HG02973 (cell line): ENCODE results near the gene WNK1.

Experiments used
- ATAC-seq: cut with Tn5 transposase; IDR thresholded peaks from one replicate; pipeline ENCODE4 v1.9.1; 2021; ENCODE audit warnings: moderate library complexity; ENCODE audit not compliant: unreplicated experiment

Gene WNK1

DNA sequence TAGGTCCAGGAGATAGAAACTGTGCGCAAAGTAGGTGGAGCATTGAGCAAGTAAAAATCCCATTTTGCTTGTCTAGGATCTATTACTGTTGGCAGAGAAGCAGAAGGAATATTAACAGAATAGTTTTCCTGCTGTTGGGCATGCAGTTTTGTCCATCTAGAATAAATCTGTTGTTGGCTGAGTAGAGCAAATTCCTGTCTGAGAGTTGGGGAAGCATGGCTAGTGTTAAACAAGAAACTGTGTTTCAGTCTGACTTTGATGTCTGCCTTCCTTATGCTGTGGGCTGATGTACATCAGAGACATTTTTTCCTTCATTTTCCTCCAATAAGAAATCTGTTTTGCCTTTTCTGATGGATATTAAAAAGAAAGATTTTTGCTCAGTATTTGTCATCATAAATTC lies 99.0 kb downstream of the WNK1 start:
- no peak for ATAC-seq

DNA sequence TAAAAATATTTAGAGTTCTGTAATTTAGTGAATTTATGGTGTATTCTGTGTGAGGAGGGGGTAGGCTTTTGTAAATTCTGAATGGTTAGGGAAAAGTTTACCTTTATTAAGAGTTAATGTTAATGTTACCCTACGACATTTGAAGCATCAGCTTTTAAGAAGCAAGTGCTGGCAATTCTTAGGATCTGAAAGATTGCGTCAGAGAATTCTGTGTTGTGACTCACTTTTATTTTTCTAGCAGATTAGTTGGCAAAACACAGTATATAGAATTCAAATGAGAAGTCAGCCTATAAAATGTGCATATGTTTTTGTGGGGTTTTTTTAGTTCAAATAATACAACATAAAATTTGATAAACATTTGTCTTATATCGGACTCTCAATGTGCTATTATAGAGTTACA lies 99.5 kb downstream of the WNK1 start:
- no peak for ATAC-seq

DNA sequence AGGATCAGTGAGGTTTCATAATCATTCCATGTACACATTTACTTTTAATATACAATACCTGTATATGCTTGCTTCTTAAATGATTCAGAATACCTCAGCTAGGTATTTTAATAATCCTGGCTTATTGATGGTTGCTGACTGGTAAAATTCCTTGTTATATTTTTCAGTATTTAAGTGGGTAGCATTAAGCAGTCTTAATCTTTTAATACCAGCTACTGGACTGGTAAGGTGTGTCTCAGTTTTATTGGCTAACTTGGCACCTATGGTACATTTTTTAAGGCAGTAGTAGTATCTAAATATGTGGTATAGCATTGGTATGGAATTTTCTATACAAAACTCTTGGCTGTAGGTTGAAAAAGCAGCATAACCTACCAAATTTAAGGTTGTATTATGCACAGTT lies 100.5 kb downstream of the WNK1 start:
- no peak for ATAC-seq

DNA sequence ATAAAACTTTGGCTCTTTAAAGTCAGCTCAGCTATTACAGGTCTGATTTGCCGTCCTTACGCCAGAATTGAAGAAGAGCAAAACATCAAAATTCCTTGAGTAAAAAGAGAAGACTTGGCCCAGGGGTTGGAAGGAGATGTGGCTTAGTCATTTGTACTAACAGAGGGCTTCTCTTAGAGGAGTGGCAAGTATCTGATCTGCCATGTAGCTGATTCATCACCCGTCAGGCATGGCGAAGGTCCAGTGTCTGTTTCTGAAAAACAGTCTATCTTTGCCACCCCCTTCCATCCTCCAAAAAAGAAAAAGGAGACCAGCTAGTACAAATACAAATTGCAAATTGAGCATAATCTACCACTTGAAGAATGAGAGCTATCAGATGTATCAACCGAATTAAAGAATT lies 105.2 kb downstream of the WNK1 start:
- no peak for ATAC-seq

DNA sequence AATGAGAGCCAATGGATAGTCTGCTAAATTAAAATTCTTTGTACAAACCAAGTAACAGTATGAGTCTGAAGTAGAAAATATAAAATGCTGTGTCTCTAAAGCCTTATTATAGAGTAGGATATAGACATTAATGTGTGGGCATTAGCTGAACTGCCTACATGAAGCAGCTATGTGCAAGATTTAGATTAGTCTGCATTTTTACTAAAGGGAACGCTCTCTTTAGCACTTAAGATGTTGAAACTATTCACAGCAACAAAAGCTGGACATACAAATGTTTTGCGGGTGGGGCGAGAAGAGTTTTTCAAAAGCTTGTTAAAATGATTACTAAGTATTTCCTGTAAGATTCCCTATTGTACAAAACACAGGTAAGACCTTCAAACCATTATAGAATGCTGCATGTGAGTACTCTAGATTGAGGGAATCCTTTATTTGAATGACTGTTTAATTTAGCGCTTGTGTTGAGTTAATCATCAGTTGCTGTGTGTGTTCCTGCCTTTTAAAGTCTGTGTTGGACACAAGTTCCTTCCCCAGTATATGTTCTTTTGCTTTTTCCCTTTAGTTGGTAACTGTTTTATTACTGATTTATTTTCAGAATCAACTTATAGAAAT lies 110.0 kb downstream of the WNK1 start:
- ATAC-seq: no peak

DNA sequence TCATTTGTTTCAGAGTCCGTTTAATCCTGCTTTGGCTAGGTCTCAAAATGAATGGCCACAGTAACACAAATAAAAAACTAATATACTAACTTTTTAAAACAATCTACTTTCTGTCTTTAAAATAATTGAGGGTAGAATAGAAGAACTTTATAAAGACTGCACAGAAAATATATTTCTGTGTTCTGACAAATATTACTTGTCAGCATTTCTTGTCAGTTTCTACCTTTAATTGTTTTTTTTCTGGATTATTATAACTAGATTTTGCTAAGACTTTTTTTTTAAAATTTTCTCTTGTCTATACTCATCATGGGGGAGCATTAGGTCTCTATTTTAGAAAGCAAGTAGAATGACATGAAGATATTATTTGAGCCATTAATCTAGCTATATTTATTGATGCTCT lies 110.9 kb downstream of the WNK1 start:
- ATAC-seq: no peak

DNA sequence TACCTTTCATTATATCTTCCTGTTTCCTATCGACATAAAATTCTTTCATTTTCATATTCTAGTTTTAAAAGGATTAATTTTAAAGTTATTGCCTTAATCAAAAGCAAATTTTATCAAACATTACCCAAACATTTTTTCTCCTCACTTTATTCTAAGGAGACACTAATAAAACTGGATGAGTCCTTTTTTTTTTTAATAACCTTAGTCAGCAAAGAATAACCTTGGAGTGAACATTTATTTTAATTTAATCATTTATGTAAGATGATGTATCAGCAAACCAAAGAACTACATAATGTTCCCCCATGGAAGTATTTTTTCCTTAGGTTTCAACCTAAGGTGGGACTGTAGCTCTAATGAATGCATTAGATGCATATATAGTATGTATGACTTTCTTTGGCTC lies 113.2 kb downstream of the WNK1 start:
- ATAC-seq: no peak

DNA sequence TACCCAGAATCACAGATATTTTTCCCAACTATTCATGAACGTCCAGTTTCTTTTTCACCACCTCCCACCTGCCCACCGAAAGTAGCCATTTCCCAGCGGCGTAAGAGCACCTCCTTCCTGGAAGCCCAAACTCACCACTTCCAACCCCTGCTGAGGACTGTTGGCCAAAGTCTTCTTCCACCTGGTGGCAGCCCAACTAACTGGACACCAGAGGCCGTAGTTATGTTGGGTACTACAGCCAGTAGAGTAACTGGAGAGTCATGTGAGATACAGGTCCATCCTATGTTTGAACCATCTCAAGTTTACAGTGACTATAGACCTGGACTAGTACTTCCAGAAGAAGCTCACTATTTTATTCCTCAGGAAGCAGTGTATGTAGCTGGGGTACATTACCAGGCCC lies 115.5 kb downstream of the WNK1 start:
- no peak for ATAC-seq

DNA sequence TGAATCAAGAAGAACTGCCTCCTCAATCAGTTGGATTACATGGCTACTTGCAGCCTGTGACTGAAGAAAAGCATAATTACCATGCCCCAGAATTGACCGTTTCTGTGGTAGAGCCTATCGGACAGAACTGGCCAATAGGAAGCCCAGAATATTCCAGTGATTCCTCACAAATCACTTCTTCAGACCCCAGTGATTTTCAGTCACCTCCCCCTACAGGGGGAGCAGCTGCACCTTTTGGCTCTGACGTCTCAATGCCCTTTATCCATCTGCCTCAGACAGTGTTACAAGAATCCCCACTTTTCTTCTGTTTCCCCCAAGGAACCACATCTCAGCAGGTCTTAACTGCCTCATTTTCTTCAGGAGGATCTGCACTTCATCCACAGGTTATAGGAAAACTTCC lies 116.3 kb downstream of the WNK1 start:
- no peak for ATAC-seq

DNA sequence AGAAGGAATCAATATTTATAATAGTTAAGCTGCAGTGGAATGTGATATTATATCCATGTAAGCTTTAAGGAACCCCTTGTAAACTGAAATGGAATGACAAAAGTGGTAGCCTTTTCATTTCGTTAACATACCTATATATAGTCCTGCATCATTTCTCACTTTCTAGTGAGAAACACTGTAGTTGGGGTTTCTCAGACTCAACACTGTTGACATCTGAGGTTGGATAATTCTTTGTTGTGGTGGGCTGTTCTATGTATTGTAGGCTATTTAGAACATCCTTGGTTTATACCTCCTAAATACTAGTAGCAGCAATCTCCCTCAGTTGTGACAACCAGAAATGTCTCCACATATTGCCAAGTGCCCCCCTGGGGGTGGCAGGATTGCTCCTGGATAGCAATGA lies 118.0 kb downstream of the WNK1 start:
- ATAC-seq: no peak

DNA sequence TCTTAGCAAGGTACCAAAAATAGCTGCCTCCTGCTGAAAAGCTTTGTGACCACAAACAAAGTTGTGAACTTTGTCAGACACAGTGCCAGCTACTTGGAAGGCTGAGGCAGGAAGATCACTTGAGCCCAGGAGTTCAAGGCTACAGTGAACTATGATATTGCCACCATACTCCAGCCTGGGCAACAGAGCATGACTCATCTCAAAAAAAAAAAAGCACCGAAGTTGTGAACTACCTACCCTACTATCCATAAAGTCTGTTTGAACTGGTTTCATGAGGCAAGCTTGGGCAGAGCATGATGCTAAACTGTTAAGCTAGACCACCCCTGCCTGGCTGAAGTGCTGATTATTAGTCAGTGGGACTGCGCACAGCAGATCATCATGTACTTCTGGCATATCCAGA lies 121.6 kb downstream of the WNK1 start:
- ATAC-seq: no peak

DNA sequence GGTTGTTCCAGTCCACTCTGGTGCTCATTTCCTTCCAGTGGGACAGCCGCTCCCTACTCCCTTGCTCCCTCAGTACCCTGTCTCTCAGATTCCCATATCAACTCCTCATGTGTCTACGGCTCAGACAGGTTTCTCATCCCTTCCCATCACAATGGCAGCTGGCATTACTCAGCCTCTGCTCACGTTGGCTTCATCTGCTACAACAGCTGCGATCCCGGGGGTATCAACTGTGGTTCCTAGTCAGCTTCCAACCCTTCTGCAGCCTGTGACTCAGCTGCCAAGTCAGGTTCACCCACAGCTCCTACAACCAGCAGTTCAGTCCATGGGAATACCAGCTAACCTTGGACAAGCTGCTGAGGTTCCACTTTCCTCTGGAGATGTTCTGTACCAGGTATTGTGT lies 127.3 kb downstream of the WNK1 start:
- no peak for ATAC-seq

DNA sequence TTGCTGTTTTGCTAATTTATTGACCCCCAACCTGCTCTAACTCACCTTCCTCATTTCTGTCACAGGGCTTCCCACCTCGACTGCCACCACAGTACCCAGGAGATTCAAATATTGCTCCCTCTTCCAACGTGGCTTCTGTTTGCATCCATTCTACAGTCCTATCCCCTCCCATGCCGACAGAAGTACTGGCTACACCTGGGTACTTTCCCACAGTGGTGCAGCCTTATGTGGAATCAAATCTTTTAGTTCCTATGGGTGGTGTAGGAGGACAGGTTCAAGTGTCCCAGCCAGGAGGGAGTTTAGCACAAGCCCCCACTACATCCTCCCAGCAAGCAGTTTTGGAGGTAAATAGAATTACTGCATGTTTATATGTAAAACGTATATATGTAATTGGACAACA lies 128.3 kb downstream of the WNK1 start:
- no peak for ATAC-seq

DNA sequence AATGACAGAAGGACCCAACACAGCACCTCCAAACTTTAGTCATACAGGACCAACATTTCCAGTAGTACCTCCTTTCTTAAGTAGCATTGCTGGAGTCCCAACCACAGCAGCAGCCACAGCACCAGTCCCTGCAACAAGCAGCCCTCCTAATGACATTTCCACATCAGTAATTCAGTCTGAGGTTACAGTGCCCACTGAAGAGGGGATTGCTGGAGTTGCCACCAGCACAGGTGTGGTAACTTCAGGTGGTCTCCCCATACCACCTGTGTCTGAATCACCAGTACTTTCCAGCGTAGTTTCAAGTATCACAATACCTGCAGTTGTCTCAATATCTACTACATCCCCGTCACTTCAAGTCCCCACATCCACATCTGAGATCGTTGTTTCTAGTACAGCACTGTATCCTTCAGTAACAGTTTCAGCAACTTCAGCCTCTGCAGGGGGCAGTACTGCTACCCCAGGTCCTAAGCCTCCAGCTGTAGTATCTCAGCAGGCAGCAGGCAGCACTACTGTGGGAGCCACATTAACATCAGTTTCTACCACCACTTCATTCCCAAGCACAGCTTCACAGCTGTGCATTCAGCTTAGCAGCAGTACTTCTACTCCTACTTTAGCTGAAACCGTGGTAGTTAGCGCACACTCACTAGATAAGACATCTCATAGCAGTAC lies 132.5 kb downstream of the WNK1 start:
- ATAC-seq: no peak

DNA sequence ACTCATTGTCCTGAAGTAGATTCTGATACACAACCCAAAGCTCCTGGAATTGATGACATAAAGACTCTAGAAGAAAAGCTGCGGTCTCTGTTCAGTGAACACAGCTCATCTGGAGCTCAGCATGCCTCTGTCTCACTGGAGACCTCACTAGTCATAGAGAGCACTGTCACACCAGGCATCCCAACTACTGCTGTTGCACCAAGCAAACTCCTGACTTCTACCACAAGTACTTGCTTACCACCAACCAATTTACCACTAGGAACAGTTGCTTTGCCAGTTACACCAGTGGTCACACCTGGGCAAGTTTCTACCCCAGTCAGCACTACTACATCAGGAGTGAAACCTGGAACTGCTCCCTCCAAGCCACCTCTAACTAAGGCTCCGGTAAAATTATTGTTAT lies 133.3 kb downstream of the WNK1 start:
- no peak for ATAC-seq

DNA sequence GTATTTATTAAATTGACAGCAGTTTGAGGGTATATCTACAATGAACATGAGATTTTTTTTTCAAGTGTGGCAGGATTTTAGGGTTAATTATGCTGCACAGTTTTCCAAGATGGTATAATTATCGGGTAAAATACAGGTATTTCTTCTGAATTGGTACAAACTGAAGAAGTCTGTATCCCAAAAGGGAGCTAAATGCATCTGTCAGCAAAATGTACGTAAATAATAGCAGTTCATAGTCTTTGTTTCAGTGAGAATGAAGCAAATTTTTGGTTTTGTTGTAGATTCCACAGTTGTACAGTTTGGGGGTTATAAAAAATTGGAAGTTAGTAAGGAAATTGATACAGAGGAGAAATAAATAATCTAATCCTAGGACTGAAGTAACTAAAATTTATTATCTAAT lies 133.8 kb downstream of the WNK1 start:
- no peak for ATAC-seq

DNA sequence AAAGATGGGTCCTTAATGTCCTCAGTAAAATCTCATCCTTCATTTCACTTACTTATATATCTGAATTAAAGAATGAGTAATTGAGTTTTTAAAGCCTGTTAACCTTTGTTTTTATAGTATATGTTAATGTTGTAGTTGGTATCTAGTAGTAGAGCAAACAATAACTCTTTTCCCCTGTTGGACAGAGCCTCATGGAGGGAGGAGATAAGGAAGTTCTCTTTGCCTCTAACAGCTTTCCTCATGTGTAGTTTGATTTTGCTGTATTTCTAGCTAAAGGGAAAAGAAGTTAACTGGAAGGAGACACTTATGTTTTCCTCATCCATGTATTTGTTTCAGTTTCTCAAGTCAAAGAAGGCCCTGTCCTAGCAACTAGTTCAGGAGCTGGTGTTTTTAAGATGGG lies 141.8 kb downstream of the WNK1 start:
- no peak for ATAC-seq

DNA sequence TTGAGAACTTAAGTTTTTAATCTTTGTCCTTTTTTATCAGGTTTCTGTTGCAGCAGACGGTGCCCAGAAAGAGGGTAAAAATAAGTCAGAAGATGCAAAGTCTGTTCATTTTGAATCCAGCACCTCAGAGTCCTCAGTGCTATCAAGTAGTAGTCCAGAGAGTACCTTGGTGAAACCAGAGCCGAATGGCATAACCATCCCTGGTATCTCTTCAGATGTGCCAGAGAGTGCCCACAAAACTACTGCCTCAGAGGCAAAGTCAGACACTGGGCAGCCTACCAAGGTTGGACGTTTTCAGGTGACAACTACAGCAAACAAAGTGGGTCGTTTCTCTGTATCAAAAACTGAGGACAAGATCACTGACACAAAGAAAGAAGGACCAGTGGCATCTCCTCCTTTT lies 143.7 kb downstream of the WNK1 start:
- ATAC-seq: no peak

DNA sequence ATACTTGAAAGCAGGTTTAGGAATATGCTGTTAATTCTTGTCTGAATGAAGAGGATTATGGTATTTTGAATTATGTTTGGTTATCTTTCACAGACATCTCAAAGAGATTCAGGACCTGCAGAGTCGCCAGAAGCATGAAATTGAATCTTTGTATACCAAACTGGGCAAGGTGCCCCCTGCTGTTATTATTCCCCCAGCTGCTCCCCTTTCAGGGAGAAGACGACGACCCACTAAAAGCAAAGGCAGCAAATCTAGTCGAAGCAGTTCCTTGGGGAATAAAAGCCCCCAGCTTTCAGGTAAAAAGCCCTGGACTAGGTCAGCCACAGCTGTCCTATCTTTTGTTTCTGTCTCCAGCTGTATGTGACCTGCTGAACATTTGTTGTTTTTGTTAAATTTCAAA lies 145.0 kb downstream of the WNK1 start:
- no peak for ATAC-seq

DNA sequence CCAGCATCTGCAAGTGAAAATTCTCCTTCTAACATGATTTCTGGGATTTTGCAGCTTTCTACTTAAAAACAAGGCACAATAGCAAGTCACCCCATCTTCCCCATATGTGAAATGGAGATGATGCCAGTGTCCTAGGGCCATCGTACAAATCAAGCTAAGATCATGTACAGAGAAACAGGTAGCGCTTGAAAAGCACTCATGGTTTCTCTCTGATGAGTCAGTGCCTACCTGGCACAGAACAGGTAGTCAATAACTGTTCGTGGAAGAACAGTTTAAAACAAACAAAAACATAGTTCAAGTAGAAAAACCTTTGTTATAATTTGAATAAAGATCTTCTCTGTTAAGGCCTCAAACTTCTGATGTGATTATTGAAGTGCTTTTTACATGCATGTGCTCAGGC lies 150.2 kb downstream of the WNK1 start:
- ATAC-seq: no peak

DNA sequence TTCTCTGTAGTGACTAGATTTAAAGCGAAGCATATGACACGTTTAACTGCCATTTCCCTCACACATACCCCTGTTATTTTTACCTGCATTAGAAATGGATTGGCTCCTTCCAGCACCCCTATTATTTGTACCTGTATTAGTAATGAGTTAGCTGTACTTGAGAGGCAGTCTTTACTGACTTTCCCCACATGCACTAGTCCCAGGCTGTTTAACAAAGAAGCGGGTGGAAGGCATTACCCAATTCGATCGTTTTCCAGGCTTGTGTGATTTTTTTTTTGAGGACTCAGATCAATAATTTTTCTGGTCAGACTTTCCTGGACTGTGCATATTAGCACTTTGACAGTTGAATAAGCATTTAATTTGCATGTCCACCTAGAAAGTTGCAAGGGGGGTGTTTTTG lies 150.7 kb downstream of the WNK1 start:
- no peak for ATAC-seq

DNA sequence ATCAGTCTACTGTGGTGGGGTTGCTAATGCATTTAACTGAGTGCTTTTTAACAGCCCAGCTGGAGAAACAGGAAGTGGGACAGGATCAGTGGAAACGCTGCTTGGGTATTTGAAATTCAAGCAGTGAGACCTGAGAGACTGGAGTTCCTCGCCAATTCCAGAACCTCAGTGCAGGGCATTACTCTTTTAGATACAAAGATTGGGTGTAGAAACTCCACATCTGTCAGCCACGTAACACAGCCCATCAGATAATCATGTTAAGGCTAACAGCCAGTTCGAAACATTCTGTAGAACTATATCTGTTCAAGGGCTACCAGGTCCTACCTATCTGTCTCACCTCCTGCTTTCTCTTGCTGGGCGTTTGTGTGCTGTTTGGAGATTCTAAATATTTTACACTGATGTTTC lies 151.6 kb downstream of the WNK1 start:
- ATAC-seq: no peak
